Stimulated activated CD4-positive, alpha-beta T cell treated with anti-CD3 and anti-CD28 coated beads, Interleukin-12 subunit alpha, Interleukin-12 subunit beta, amount 100 ng/mL, for 24 hours (primary cell): ENCODE measurements around the gene KCNJ13.

Source experiments
- DNase-seq, 2 experiments: peaks; one replicate each; pipeline ENCODE4 v3.0.0-alpha.2; 2020; ENCODE audit warnings: low read depth in 2 of 2

The KCNJ13 gene

DNA sequence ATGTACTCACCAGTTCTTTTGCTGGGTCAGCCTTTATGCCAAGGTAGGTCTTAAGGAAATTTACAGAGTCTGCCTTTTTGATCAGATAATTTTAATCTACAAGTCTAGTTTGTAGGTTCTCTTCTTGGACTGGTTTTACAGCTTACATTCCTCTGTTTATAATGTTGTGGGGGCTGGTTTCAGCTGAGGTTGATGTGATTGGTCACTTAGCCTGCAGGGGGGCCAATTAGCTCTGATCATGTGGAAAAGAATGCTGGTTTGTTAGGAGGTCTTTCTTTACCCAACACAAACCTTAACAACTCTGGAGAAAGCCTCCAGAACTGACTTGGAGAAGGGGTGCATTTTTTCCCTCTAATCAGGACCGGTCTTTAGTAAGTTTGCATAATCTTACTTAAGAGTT is at the start of gene KCNJ13:
TSS of gene KCNJ13 (minus strand) at position 131 of the 400 bp plus-strand sequence. CDS start 5,203 bp downstream, outside the sequence.
- no peak for DNase-seq

DNA sequence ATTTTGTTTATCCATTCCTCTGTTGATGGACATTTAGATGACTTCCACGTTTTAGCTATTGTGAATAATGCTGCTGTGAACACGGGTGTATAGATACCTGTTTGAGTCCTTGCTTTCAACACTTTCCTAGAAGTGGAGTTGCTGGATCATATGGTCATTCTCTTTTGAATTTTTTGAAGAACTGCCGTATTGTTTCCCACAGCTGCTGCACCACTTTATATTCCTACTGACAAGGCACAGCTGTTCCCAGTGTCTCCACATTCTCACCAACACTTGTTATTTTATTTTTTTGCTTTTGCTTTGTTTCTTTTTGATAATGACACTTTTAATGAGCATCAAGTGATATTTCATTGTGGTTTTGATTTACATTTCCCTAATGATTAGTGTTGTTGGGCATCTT is 41.4 kb upstream of the KCNJ13 start:
- DNase-seq, result no peak

GRCh38 chr2:232816657-232817056 is 40.3 kb upstream of the KCNJ13 start:
- DNase-seq, result no peak

DNA sequence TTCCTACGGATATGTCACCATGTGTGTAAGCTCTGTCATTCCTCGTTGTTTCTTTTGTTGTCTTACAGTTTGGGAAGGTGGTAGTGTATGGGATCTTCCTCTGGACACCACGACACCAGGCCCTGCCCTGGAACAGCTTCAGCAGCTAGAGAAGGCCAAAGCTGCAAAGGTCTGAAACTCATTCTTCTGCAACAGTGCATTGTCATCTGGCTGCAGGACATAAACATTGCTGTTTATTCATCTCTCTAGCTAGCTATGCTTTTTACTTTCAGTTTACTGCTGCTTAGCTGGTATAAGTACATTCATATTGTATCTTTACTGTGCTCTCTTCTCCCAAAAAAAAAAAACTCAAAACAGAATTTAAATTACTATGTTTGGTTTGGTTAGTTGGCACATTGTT is 39.2 kb upstream of the KCNJ13 start:
- no peak for DNase-seq

GRCh38 chr2:232810444-232810843 is 34.1 kb upstream of the KCNJ13 start:
- DNase-seq, result no peak

DNA sequence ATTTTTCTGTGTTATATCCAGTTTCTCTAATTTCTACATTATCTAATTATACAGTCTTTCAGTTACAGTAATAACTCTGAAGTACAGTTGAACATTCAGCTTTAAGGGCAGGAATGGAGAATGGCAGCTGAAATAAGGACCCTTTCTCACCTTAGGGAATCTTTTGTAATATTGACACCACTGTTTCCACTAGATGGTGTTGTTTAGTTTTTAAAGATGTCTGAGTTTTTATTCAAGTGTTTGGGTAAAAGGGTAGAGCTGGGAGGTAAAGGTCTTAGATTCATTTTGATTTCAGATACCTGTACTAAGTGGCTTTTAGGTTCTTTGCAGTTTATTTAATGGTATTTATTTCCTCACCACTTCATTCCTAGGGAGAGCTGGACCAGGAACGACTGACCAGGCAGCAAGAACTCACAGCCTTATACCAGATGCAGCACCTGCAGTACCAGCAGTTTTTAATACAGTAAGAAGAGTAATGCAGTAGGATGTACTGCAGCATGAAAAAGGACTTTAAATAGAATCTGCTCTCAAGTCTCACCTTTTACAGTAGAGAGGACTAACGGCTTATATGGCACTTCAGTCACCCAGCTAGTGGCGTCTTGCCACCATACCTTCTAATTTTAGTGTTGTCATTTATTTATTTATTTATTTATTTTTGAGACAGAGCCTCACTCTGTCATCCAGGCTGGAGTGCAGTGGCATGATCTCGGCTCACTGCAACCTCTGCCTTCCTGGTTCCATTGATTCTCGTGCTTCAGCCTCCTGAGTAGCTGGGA is 33.2 kb upstream of the KCNJ13 start:
- no peak for DNase-seq

- no peak for DNase-seq
Measured at GRCh38 chr2:232802091-232802490, 25.7 kb upstream of the KCNJ13 start.

- DNase-seq, result no peak
Measured at GRCh38 chr2:232800166-232800565, 23.8 kb upstream of the KCNJ13 start.

- DNase-seq, result no peak
Measured at GRCh38 chr2:232798187-232798586, 21.8 kb upstream of the KCNJ13 start.

DNA sequence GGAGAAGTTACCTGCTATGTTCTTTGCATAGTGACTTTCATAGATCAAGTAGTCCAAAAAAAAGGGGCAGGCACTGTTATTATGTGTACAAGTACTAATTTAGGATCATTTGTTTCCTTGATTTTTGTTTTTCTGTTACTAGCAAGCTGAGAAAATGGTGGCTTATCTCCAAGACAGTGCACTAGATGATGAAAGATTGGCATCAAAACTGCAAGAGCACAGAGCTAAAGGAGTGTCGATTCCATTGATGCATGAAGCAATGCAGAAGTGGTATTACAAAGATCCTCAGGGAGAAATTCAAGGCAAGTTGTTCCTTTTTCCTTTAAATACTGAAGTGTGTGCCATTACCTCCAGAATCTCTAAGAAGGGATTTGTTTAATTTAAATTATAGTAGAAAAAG is 19.6 kb upstream of the KCNJ13 start:
- no peak for DNase-seq

DNA sequence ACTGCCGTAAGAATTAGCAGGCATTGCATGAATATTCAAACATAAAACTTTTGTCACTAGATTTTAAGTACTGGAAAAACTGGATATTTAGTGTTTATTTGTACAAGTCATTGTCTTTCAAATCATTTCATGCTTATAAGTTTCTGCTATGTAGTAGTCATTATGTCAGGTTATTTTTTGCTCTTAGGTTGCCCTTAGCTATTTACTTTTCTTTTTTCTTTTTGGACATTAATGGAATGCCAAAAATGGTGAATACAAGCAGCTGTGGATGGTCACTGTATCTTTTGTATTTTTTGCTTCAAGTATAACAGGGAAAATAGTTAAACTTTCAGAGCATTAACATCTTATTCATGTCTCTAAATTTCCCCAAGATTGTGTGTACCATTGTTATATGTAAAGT is 18.6 kb upstream of the KCNJ13 start:
- DNase-seq, result no peak

DNA sequence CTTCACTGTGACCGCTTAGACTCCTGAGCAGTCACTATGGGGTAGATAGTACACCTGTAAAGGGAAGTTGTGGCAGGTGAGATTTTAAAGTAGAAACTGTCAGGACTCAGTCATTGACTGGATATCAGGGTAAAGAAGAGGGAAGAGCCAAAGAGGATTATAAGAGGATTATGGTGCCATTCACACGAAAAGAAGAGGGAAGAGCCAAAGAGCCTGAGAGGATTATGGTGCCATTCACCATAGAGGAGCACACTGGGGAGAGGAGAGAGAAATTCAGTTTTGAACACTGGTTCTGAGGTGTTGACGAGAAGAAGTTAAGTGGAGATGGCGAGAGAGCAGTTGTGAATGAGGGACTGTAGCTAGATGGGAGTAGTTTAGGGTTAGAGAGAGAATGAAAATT is 16.9 kb upstream of the KCNJ13 start:
- no peak for DNase-seq

DNA sequence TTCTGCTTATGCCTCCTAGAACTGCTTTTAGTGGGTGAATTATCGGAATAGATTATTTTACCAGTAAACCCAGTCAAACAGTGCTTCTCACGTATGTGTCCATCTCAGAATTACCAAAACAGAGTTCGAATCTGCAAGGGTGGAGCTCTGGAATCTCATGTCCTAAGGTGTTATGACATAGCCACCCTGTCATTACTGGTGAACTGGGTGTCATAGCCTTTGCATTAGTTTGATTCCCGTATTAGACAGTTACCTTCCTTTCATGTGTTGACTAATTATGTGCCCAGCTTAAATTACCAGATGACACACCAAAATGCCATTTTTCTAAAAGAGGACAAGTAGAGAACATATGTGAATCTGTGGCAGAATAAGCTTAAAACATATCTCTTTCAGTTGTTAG is 15.2 kb upstream of the KCNJ13 start:
- DNase-seq, result no peak

DNA sequence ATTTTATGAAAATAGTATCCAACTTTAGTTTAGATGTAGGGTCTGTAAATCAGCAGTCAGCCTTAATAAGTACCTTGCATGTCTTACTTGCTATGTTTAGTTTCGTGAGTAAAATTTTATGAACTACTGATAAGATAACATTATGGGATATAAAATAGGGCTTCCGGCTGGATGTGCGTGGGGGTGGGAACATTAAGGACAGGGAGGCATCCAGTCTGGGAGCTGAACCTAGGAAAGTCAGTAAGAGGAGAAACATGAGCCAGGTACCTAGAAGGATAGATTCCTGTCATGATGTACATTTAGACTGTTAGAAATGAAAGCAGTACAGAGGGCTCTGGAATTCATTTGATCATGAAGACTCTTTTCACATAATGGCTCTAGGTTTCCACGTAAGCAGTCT is 12.7 kb upstream of the KCNJ13 start:
- no peak for DNase-seq

DNA sequence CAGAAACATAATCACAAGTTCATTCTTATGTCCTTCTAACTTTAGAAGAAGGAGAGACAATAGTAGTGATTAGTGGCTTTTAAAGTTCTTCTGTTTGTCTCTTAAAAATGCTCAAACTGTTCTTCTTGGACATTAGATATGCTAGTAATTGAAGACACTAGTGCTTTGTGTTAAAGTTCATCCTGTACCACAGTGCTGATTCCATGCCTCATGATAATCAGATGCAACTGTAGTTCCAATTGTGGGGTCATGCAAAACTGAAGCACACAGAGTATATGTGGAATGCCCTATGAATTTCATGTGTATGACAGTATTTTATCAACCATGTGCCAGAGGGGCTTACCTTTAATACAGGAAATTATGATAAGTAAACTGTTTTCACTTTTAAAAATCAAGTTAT is 11.4 kb upstream of the KCNJ13 start:
- DNase-seq, result no peak

- DNase-seq, result no peak
Measured at GRCh38 chr2:232783278-232783677, 6.9 kb upstream of the KCNJ13 start.

DNA sequence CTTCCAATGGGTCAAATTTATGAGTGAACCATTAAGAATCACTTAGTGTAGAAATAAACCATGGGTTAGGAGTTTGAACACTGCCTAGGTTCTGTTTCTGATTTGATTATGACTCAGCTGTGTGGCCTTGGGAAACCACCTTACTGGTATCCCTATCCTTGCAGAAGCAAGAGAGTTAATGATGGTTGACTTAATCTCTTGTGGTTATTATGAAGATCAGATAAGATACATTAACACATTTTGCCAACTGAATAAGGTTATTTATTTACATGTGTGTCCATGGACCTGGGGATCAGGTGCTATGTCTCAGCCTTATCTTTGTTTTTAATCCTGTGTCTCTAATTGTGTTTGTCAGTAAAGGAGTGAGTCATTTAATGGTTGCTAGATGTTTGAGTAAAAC is 5.4 kb upstream of the KCNJ13 start:
- peak in 1 of 2 experiments; percentile 15 for DNase-seq

- no peak for DNase-seq
Measured at GRCh38 chr2:232779934-232780333, 3.6 kb upstream of the KCNJ13 start.

GRCh38 chr2:232779465-232779864 is 3.1 kb upstream of the KCNJ13 start:
- DNase-seq, result no peak

GRCh38 chr2:232777276-232777675 is 911 bp upstream of the KCNJ13 start:
- DNase-seq, result no peak

GRCh38 chr2:232773815-232774214 is 2.5 kb downstream of the KCNJ13 start:
- no peak for DNase-seq

DNA sequence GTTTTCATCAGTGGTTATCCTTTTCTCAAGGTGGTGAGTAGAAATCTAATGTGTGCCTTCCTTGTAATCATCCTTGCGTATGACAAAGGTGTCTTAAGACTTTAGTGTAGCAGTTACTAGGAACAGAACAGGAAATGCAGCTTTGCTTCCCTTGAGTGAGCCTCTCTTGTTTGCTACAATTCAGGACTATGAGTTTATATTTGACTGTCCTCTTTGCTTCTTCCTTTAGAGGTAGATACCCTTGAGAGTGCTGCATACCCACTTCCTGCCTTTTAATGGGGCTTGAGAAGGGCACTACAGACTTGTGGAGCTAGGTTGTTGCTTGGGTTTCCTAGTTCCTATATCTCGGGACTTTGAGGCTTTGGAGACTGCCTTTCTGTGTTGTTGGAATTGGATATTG is 3.8 kb downstream of the KCNJ13 start:
- no peak for DNase-seq

DNA sequence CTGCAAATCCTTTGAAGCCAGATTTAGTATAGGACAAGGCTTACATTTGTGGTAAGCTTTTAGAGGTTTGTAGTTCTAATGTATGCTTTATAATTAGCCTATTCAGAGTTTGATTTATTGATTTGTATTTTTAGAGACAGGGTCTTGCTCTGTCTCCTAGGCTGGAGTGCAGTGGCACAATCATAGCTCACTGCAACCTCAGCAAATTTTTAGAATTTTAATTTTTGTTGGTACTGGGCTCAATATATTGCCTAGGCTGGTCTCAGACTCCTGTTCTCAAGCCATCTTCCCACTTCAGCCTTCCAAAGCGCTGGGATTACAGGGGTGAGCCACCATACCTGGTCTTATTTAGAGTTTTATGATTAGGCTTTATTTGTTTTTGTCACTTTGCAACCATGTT is 4.5 kb downstream of the KCNJ13 start:
- no peak for DNase-seq

DNA sequence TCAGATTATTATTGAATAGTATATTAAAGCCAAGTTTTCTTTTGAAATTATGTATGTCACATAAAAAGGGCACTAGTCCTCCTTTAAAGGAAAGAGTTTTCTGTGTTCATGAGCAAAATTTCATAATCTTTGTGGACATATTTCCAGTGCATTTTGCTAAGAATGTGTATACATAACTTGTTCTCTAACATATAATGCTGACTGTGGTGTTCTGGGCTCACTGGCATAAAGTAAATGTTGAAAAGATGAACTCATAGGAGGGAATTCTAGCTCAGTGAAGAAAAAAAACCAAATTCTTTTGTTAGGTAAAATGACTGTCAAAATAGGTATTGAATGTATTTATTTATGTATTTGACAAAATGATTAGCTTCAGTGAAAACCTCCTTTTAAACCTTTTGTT is 6.2 kb downstream of the KCNJ13 start:
- DNase-seq, result no peak
